Renal cortical epithelial cell (primary cell): ENCODE data around the gene CARD14. TPM values are rescaled to one million over a fixed set of nuclear protein-coding genes. Genes with fewer than 3 reads are reported as not detected.
"Not testable (repeated sequence)": the region's sequence is repeated elsewhere in the genome, so short reads cannot be mapped to it uniquely, and the experiment has no call there.

Experiments used
- DNase-seq: peaks from one replicate; pipeline ENCODE4 v3.0.0-alpha.2; 2011; ENCODE audit warnings: low read depth
- total RNA-seq: library from RNA; depleted of rRNA; stranded (reverse); fragments of >200 nt; gene quantifications from 2 replicates; pipeline ENCODE4 v1.2.3, GENCODE V29; 2014

Gene CARD14
- total RNA-seq, 1 donor from 2014 or later, result 0.05 TPM

GRCh38 chr17:80183581-80184422 lies 14.0 kb downstream of the CARD14 start:
- no peak for DNase-seq

- no peak for DNase-seq
These were observed 14.5 kb downstream of the CARD14 start for GRCh38 chr17:80184423-80184714.

DNA sequence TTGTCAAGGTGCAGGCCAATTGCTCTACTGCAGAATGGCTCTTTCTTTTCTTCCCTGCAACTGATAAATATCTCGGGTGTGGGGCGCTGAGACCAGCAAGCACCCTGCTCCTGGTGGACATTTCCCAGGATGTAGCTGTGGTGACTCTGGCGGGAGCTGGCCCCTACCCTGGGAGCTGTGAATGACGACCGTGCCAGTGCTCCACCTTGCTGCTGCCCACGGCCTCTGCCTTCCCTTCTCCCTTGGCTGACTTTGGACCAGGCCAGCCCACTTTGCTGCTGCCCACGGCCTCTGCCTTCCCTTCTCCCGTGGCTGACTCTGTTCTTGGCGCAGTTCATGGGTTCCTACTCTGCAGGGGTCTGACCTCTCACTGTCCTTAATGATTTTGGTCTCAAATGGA lies 16.1 kb downstream of the CARD14 start:
- DNase-seq, result no peak

DNA sequence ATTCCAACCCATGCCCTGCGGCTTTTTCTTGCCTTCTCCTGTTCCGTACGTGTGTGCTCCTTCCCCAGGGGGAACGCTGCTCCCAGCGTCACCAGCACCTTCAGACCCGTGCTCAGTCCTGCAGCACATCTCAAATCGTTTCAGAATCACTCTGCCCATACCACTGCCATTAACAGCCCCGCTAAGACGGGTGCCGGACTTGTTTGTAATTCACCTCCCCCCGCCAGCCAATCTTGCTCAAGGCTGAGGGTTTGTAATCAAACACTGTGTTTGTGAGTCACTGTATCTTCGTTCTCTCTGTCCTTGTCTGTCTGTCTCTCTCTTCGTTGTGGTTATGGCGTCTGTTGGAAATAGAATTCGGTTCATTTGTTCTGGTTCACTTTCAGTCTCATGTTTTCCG lies 17.3 kb downstream of the CARD14 start:
- DNase-seq, result no peak

DNA sequence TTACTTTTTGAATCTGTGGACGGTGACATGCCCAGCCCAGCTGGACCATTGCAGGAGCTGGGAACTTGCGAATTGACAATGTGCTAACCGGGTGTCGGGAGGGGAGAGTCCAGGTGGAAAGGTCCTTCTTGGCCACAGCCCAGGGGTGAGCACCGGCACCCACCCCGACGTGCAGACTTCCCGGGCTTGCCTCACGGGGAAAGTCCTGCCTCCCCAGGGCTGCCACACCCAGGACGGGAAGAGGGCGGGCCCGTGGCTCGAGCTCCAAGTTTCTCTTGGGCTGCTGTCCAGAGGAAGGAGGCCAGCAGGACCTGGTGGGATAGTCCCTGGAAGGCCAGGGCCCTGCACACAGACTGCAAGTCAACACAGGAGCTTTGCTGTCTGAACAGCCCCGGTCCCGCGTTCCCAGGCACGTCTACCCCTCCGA lies 17.7 kb downstream of the CARD14 start:
- no peak for DNase-seq

- DNase-seq, result no peak
These were observed 19.8 kb downstream of the CARD14 start for GRCh38 chr17:80189611-80190010.

DNA sequence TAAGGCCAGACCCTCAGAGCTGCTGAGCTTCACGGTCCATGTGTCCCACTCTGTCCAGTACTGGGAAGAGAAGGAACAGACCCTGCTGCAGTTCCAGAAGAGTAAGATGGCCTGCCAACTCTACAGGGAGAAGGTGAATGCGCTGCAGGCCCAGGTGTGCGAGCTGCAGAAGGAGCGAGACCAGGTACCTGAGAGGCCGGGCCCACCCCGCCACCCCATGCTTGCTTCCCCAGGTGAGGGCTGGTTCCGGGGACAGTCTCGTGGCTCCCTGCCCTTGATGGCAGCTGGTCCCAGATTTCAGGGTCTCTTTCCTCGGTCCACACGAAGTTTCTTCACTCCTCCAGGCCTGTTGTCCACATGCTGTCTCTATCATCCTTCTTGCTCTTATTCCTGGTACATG lies 20.9 kb downstream of the CARD14 start:
- DNase-seq, result no peak

DNA sequence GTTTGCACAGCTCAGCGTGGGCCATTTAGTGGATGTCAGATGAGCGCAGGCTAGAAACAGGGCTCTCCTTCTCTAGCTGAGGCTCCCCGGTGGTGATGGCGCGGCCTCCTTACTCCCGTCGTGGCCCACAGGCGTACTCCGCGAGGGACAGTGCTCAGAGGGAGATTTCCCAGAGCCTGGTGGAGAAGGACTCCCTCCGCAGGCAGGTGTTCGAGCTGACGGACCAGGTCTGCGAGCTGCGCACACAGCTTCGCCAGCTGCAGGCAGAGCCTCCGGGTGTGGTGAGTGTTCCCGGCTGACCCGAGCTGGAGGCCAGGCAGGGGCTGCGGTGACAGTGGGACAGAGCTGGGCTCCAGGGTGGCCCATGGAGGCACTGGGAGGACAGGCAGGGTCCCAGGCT lies 21.4 kb downstream of the CARD14 start:
- no peak for DNase-seq

GRCh38 chr17:80191865-80192661 lies 22.2 kb downstream of the CARD14 start:
- no peak for DNase-seq

DNA sequence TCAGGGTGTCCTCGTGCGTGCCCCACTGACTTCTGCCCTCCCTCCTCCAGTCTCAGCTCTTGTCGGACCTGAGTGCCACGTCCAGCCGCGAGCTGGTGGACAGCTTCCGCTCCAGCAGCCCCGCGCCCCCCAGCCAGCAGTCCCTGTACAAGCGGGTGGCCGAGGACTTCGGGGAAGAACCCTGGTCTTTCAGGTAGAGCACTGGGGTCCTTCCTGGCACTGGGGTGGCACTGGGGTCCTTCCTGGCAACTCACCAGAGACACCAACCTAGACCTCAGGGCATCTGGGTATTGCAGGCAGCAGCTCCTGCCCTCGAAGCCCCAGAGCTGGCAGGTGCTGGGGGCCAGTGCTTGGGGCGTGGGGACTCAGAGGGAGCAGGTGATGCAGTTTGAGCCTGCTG lies 25.3 kb downstream of the CARD14 start:
- DNase-seq, result no peak

DNA sequence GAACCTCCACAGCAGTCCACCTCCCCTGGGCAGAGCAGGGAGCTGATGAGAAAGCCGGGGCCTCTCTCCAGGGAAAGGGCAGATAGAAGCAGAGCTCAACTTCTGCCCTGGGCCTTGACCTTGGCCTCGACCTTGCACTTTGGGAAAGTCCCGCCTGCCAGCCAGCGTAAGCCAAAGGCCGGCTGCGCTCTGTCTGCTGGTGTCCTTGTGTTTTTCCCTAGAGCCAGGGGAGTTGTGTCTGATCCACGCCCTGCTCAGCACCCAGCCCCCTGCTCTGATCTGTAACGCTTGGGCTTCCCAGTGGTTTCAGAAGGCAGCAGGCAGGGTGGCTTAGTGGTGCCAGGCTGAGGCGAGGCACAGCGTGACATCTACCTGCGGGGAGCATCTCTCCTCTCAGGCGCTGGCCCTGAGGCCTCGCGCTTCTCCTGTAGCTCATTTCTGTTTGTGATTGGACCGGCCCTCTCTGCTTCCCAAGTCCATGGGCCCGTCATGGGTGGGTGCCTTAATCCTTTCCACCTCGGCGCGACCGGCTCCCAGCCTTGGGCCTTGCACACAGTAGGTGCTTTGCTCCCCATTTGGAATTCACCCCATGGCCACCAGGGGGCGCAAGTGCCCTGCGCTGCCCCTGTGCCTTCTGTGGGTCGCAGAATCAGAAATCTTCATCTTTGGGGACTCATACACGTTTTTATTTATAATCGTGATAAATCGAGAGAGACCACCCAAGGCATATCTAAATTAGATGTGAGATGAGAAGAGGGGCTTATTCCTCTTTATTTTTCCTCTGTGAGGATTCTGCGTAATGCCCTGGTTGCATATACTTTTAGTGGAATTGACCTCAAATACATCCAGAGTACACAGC lies 26.1 kb downstream of the CARD14 start:
- DNase-seq, result no peak

DNA sequence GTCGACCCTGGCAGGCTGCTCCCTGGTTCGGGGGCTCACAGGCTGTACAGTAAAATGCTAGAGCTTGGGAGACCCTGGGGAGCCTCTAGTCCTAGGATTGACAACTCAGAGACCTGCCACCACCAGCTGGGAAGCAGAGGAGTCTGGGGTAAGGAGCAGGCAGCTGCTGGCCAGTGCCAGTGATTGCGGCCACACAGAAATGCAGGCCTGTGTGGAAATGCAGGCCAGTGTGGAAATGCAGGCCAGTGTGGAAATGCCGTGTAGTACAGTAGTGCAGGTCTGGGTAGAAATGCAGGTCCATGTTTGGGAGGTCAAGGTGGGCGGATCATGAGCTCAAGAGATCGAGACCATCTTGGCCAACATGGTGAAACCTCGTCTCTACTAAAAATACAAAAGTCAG lies 26.8 kb downstream of the CARD14 start:
- no peak for DNase-seq

DNA sequence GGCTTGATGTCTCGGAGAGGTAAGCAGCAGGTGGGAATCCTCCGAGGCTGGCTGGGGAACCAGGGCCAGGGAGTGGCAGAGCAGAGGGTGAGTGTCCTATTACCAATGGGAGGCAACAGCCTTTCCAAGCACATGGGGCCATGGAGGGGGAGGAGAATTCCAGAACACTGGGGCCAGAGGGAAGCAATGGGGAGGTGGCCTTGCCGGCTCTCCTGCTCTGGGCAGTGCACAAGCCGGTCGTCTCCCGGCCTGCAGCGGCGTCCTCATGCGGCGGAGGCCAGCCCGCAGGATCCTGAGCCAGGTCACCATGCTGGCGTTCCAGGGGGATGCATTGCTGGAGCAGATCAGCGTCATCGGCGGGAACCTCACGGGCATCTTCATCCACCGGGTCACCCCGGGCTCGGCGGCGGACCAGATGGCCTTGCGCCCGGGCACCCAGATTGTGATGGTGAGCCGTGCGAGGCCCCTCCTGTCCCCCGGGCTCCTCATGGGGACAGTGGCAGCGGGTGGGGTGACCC lies 28.4 kb downstream of the CARD14 start:
- no peak for DNase-seq

DNA sequence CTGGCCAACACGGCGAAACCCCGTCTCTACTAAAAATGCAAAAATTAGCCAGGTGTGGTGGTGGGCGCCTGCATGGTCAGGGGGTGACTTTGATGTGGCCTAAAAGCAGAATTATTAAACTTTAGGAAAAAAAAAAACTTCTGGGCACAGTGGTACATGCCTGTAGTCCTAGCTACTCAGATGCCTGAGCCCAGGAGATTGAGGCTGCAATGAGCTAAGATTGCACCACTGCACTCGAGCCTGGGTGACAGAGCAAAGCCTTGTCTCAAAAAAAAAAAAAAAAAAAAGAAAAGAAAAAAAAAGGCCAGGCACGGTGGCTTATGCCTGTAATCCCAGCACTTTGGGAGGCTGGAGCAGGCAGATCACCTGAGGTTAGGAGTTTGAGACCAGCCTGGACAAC lies 29.5 kb downstream of the CARD14 start:
- DNase-seq, result not testable (repeated sequence)

- no peak for DNase-seq
These were observed 31.6 kb downstream of the CARD14 start for GRCh38 chr17:80201446-80201845.

DNA sequence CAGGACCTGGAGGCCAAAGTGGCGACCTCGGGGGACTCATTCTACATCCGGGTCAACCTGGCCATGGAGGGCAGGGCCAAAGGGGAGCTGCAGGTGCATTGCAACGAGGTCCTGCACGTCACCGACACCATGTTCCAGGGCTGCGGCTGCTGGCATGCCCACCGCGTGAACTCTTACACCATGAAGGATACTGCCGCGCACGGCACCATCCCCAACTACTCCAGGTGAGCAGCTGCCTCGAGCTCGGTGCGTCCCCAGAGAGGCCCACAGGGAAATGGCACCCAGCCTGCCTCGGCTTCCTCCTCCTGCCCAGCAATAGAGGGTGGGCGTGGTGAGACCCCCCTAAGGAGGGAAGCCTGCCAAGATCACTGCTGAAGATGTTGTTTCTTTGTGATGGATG lies 32.4 kb downstream of the CARD14 start:
- no peak for DNase-seq

- DNase-seq, result no peak
These were observed 33.7 kb downstream of the CARD14 start for GRCh38 chr17:80203471-80203963.

- no peak for DNase-seq
These were observed 35.0 kb downstream of the CARD14 start for GRCh38 chr17:80204626-80205468.

GRCh38 chr17:80205811-80206210 lies 36.0 kb downstream of the CARD14 start:
- DNase-seq, result no peak

- DNase-seq, result no peak
These were observed 38.2 kb downstream of the CARD14 start for GRCh38 chr17:80208050-80208449.

DNA sequence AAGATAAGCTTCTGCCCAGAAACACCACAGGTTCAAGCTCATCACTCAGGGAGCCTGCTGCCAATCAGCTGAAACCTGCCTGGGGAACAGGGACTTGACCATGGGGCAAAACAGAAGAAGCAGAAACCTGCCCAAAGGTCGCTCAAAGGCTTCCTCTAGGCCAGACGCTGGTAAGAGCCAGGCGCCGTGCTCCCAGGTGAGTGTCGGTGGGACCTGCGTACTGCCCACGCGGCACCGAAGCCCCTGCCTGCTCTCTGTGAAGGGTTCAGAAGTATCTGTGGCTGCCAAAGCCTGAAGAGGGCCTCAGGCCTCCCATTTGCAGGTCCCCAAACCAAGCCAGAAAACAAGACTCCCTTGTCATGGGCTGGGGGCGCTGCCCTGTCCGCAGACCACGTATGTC lies 39.9 kb downstream of the CARD14 start:
- no peak for DNase-seq
